Hypothalamus (tissue), 51 donors: ENCODE results near the gene SLC35D3.
"Not testable (repeated sequence)": the region's sequence is repeated elsewhere in the genome, so short reads cannot be mapped to it uniquely, and the experiment has no call there.

Source experiments
- DNase-seq, 51 donors: peaks; one replicate each; lab custom pipeline; 2025; lab: John Stamatoyannopoulos, UW

The SLC35D3 gene

DNA sequence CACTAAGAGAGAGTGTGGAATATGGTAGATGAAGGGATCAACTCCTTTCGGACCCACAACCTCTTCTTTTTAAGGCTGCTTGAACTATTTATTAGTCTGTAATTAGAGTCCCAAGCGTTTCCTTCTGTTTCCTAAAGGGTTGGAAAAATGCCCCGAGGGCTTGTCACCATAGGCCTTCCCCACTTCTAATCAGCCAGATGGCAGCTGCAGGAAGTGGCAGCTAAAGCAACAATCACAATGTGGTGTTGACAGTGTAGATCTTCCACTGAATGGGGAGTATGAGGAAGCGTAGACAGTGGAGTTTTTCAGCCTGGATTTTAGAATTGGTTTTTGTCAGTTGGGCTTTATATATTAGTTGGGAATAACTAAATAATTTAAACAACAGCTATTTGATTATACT is 40.6 kb downstream of the SLC35D3 start:
- DNase-seq: no peak

DNA sequence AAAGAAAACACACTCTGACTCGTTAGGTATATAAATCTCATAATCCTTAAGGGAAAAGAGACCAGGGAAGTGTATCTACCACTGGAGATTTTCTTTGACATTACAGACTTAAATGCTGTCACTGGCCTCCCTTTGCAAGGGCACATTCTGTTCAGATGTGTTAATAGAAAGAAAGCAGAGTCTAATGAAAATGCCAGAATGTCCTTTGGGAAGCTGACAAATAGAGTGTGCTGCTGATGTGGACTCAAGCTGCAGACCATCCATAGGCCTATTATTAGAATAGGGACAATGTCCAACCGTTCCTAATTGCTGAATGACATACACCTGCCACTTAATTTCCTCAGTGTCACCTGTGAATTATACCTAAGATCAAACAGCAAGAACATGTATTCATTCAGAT is 41.2 kb downstream of the SLC35D3 start:
- no peak for DNase-seq

DNA sequence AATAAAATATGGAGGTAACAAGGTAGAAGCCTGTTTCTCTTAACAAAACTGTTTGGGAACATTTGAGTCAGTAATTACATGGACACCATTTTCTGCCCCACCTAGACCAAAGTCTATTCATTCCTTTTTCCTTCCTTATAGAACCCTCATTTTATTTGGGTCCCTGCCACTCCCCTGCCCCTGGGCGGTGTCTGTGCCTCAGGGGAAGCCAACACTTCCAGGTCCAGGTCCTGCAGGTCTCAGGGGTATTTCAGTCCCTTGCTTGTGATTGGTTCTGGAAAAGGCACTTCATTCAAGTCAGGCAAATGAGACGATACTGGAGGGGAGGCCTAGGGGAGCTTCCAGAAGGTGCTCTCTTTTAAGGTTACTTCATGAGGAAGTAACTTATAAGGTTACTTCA is 42.3 kb downstream of the SLC35D3 start:
- no peak for DNase-seq

- peak in 33 of 51 donors; percentile 1 to 64 (median 26) for DNase-seq
Measured at GRCh38 chr6:136967876-136968752, 46.0 kb downstream of the SLC35D3 start.

DNA sequence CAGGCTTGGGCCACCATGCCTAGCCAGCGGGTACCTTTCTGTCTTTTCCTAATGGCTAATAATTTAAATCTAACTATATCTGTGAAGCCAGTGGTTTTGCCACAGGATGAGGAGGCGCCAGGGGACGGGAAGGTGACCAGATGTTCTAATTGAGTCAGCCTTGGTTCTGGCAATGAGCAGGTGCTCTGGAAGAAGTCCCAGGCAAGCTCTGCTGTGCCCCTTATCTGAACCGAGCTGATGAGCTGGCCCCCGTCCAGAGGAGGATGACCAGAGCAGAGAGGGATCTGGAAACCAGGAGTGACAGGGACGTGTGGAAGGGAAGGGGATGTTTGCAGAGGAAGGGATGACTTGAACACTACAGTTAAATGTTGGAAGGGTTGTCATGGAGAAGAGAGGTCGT is 46.7 kb downstream of the SLC35D3 start:
- no peak for DNase-seq

DNA sequence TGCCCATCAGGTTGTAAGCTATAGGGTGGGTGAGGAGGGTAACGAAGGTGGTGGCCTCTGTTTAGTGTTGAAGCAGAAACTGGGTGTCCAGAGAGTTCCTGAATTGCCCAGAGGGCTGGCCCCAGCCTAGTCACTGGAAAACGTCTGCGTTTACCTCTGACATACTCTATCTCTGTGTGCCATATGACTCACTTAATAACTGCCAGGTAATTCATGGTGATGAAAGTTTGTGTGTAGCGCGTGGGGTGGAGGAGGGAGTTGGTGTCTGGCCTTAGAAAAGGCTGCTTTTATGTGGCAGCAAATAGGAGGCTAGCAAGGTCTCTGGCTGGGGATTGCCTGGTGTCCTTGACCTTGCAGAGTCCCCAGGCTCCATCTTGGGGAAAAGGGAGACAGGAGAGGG is 47.3 kb downstream of the SLC35D3 start:
- no peak for DNase-seq

- DNase-seq: no peak
Measured at GRCh38 chr6:136969930-136970329, 47.8 kb downstream of the SLC35D3 start.

- DNase-seq: no peak
Measured at GRCh38 chr6:136971609-136972008, 49.5 kb downstream of the SLC35D3 start.

GRCh38 chr6:136973781-136974180 is 51.7 kb downstream of the SLC35D3 start:
- DNase-seq: not testable (repeated sequence)
